ENCODE data around the gene ARID1B.

The ARID1B gene

GRCh38 chr6:157194643-157195042 lies 417.5 kb downstream of the ARID1B start:
- no peak for DNase-seq
- no peak overlapping the region for H3K4me3 ChIP-seq (ENCODE audit: insufficient read depth, low read depth, low read length, poor library complexity, severe bottlenecking)
- H3K9me3 ChIP-seq (ENCODE audit: control insufficient read depth, low read length), result no peaks in the 10 kb centered on the region
- peak overlapping the region; percentile 10 for H3K27ac ChIP-seq (ENCODE audit: insufficient read depth, low read length, poor library complexity, severe bottlenecking)
- H3K27me3 ChIP-seq (replicated peaks; ENCODE audit: control insufficient read depth, insufficient read depth, low read length, poor library complexity, severe bottlenecking), result no peaks in the 10 kb centered on the region
- peaks cover 28% of the 10 kb centered on the region for H3K36me3 ChIP-seq (ENCODE audit: control insufficient read depth, insufficient read depth, low read length)
- H3K4me1 ChIP-seq (ENCODE audit: control insufficient read depth, insufficient read depth, low read length, poor library complexity, severe bottlenecking), result peaks cover 7% of the 10 kb centered on the region

GRCh38 chr6:157196391-157196790 lies 419.2 kb downstream of the ARID1B start:
- H3K27ac ChIP-seq (ENCODE audit: insufficient read depth, low read length, poor library complexity, severe bottlenecking), result no peak overlapping the region
- H3K4me1 ChIP-seq (ENCODE audit: control insufficient read depth, insufficient read depth, low read length, poor library complexity, severe bottlenecking), result peaks cover 7% of the 10 kb centered on the region
- no peaks in the 10 kb centered on the region for H3K9me3 ChIP-seq (ENCODE audit: control insufficient read depth, low read length)
- DNase-seq, result no peak
- H3K36me3 ChIP-seq (ENCODE audit: control insufficient read depth, insufficient read depth, low read length), result peaks cover 29% of the 10 kb centered on the region
- H3K27me3 ChIP-seq (replicated peaks; ENCODE audit: control insufficient read depth, insufficient read depth, low read length, poor library complexity, severe bottlenecking), result no peaks in the 10 kb centered on the region
- H3K4me3 ChIP-seq (ENCODE audit: insufficient read depth, low read depth, low read length, poor library complexity, severe bottlenecking), result no peak overlapping the region

GRCh38 chr6:157198425-157199279 lies 421.5 kb downstream of the ARID1B start:
- Histone ChIP-seq H3K27me3 (replicated peaks; ENCODE audit: control insufficient read depth, insufficient read depth, low read length, poor library complexity, severe bottlenecking) (no peaks in the 10 kb centered on the region), H3K9me3 (ENCODE audit: control insufficient read depth, low read length) (no peaks in the 10 kb centered on the region), H3K27ac (ENCODE audit: insufficient read depth, low read length, poor library complexity, severe bottlenecking) (no peak overlapping the region), H3K4me3 (ENCODE audit: insufficient read depth, low read depth, low read length, poor library complexity, severe bottlenecking) (no peak overlapping the region), H3K36me3 (ENCODE audit: control insufficient read depth, insufficient read depth, low read length) (peaks cover 40% of the 10 kb centered on the region), H3K4me1 (ENCODE audit: control insufficient read depth, insufficient read depth, low read length, poor library complexity, severe bottlenecking) (peaks cover 1% of the 10 kb centered on the region)
- no peak for DNase-seq

- H3K36me3 ChIP-seq (ENCODE audit: control insufficient read depth, insufficient read depth, low read length), result peaks cover 52% of the 10 kb centered on the region
Measured at GRCh38 chr6:157200117-157200516, 422.9 kb downstream of the ARID1B start.

GRCh38 chr6:157200611-157201010 lies 423.4 kb downstream of the ARID1B start:
- peaks cover 55% of the 10 kb centered on the region for H3K36me3 ChIP-seq (ENCODE audit: control insufficient read depth, insufficient read depth, low read length)
- no peak for DNase-seq
- H3K9me3 ChIP-seq (ENCODE audit: control insufficient read depth, low read length), result no peaks in the 10 kb centered on the region
- H3K4me3 ChIP-seq (ENCODE audit: insufficient read depth, low read depth, low read length, poor library complexity, severe bottlenecking), result no peak overlapping the region
- H3K27ac ChIP-seq (ENCODE audit: insufficient read depth, low read length, poor library complexity, severe bottlenecking), result no peak overlapping the region
- no peaks in the 10 kb centered on the region for H3K27me3 ChIP-seq (replicated peaks; ENCODE audit: control insufficient read depth, insufficient read depth, low read length, poor library complexity, severe bottlenecking)
- H3K4me1 ChIP-seq (ENCODE audit: control insufficient read depth, insufficient read depth, low read length, poor library complexity, severe bottlenecking), result no peaks in the 10 kb centered on the region

More at GRCh38 chr6:157200117-157200516, 422.9 kb downstream of the ARID1B start:
- no peak overlapping the region for H3K27ac ChIP-seq (ENCODE audit: insufficient read depth, low read length, poor library complexity, severe bottlenecking)
- no peaks in the 10 kb centered on the region for H3K9me3 ChIP-seq (ENCODE audit: control insufficient read depth, low read length)
- no peak for DNase-seq
- no peak overlapping the region for H3K4me3 ChIP-seq (ENCODE audit: insufficient read depth, low read depth, low read length, poor library complexity, severe bottlenecking)
- H3K27me3 ChIP-seq (replicated peaks; ENCODE audit: control insufficient read depth, insufficient read depth, low read length, poor library complexity, severe bottlenecking), result no peaks in the 10 kb centered on the region
- no peaks in the 10 kb centered on the region for H3K4me1 ChIP-seq (ENCODE audit: control insufficient read depth, insufficient read depth, low read length, poor library complexity, severe bottlenecking)

- no peaks in the 10 kb centered on the region for H3K27me3 ChIP-seq (replicated peaks; ENCODE audit: control insufficient read depth, insufficient read depth, low read length, poor library complexity, severe bottlenecking)
- no peaks in the 10 kb centered on the region for H3K4me1 ChIP-seq (ENCODE audit: control insufficient read depth, insufficient read depth, low read length, poor library complexity, severe bottlenecking)
- no peaks in the 10 kb centered on the region for H3K9me3 ChIP-seq (ENCODE audit: control insufficient read depth, low read length)
- no peak for DNase-seq
- H3K36me3 ChIP-seq (ENCODE audit: control insufficient read depth, insufficient read depth, low read length), result peaks cover 58% of the 10 kb centered on the region
- no peak overlapping the region for H3K27ac ChIP-seq (ENCODE audit: insufficient read depth, low read length, poor library complexity, severe bottlenecking)
- H3K4me3 ChIP-seq (ENCODE audit: insufficient read depth, low read depth, low read length, poor library complexity, severe bottlenecking), result no peak overlapping the region
Measured at GRCh38 chr6:157201083-157201482, 423.9 kb downstream of the ARID1B start.

GRCh38 chr6:157203312-157203744 lies 426.1 kb downstream of the ARID1B start:
- Histone ChIP-seq H3K36me3 (ENCODE audit: control insufficient read depth, insufficient read depth, low read length) (peaks cover 64% of the 10 kb centered on the region), H3K4me3 (ENCODE audit: insufficient read depth, low read depth, low read length, poor library complexity, severe bottlenecking) (no peak overlapping the region), H3K27me3 (replicated peaks; ENCODE audit: control insufficient read depth, insufficient read depth, low read length, poor library complexity, severe bottlenecking) (no peaks in the 10 kb centered on the region), H3K27ac (ENCODE audit: insufficient read depth, low read length, poor library complexity, severe bottlenecking) (no peak overlapping the region), H3K9me3 (ENCODE audit: control insufficient read depth, low read length) (no peaks in the 10 kb centered on the region), H3K4me1 (ENCODE audit: control insufficient read depth, insufficient read depth, low read length, poor library complexity, severe bottlenecking) (no peaks in the 10 kb centered on the region)
- no peak for DNase-seq

GRCh38 chr6:157203764-157204163 lies 426.6 kb downstream of the ARID1B start:
- DNase-seq, result no peak
- H3K27me3 ChIP-seq (replicated peaks; ENCODE audit: control insufficient read depth, insufficient read depth, low read length, poor library complexity, severe bottlenecking), result no peaks in the 10 kb centered on the region
- H3K27ac ChIP-seq (ENCODE audit: insufficient read depth, low read length, poor library complexity, severe bottlenecking), result no peak overlapping the region
- H3K36me3 ChIP-seq (ENCODE audit: control insufficient read depth, insufficient read depth, low read length), result peaks cover 64% of the 10 kb centered on the region
- no peaks in the 10 kb centered on the region for H3K4me1 ChIP-seq (ENCODE audit: control insufficient read depth, insufficient read depth, low read length, poor library complexity, severe bottlenecking)
- no peaks in the 10 kb centered on the region for H3K9me3 ChIP-seq (ENCODE audit: control insufficient read depth, low read length)
- no peak overlapping the region for H3K4me3 ChIP-seq (ENCODE audit: insufficient read depth, low read depth, low read length, poor library complexity, severe bottlenecking)

- H3K27ac ChIP-seq (ENCODE audit: insufficient read depth, low read length, poor library complexity, severe bottlenecking), result no peak overlapping the region
Measured at GRCh38 chr6:157205473-157206358, 428.5 kb downstream of the ARID1B start.

GRCh38 chr6:157206359-157206815 lies 429.2 kb downstream of the ARID1B start:
- Histone ChIP-seq H3K36me3 (ENCODE audit: control insufficient read depth, insufficient read depth, low read length) (peaks cover 45% of the 10 kb centered on the region), H3K9me3 (ENCODE audit: control insufficient read depth, low read length) (no peaks in the 10 kb centered on the region), H3K27ac (ENCODE audit: insufficient read depth, low read length, poor library complexity, severe bottlenecking) (no peak overlapping the region), H3K27me3 (replicated peaks; ENCODE audit: control insufficient read depth, insufficient read depth, low read length, poor library complexity, severe bottlenecking) (no peaks in the 10 kb centered on the region), H3K4me3 (ENCODE audit: insufficient read depth, low read depth, low read length, poor library complexity, severe bottlenecking) (no peak overlapping the region), H3K4me1 (ENCODE audit: control insufficient read depth, insufficient read depth, low read length, poor library complexity, severe bottlenecking) (no peaks in the 10 kb centered on the region)
- no peak for DNase-seq

More at GRCh38 chr6:157205473-157206358, 428.5 kb downstream of the ARID1B start:
- peaks cover 52% of the 10 kb centered on the region for H3K36me3 ChIP-seq (ENCODE audit: control insufficient read depth, insufficient read depth, low read length)
- H3K9me3 ChIP-seq (ENCODE audit: control insufficient read depth, low read length), result no peaks in the 10 kb centered on the region
- DNase-seq, result no peak
- H3K4me3 ChIP-seq (ENCODE audit: insufficient read depth, low read depth, low read length, poor library complexity, severe bottlenecking), result no peak overlapping the region
- no peaks in the 10 kb centered on the region for H3K27me3 ChIP-seq (replicated peaks; ENCODE audit: control insufficient read depth, insufficient read depth, low read length, poor library complexity, severe bottlenecking)
- no peaks in the 10 kb centered on the region for H3K4me1 ChIP-seq (ENCODE audit: control insufficient read depth, insufficient read depth, low read length, poor library complexity, severe bottlenecking)
